SK-N-SH (cell line): ENCODE results near the gene RFX2. TPM values are rescaled to one million over a fixed set of nuclear protein-coding genes. Genes with fewer than 3 reads are reported as not detected.

Experiments
- CTCF ChIA-PET: fragments of 300-600, 350-600 bp; formaldehyde crosslinking; extraction: SDS; loops from one replicate; lab custom pipeline; 2021; lab: Yijun Ruan, JAX
- POLR2A ChIA-PET: fragments of 350-600 bp; sonication (Branson Sonifier 250); formaldehyde crosslinking; extraction: SDS; loops from one replicate; lab custom pipeline; 2020; ENCODE audit warnings: antibody characterized with exemption, inconsistent platforms; lab: Yijun Ruan, JAX
- DNase-seq: peaks from one replicate; pipeline ENCODE4 v3.0.0; 2012
- H2AFZ ChIP-seq: fragments of 200-600 bp; sonication (generic); 2 replicates; pipeline ENCODE4 v1.8.1; 2016; ENCODE audit warnings: antibody characterized with exemption, mild to moderate bottlenecking, low read depth
- H3F3A ChIP-seq: fragments of 200-600 bp; sonication (generic); replicated peaks from 2 replicates; pipeline ENCODE3; 2016; ENCODE audit warnings: antibody characterized with exemption, mild to moderate bottlenecking; ENCODE audit not compliant: insufficient read depth
- H3K27ac ChIP-seq, 2 experiments: fragments of 200-500 bp in 1 of 2; fragments of 200-600 bp in 1 of 2; sonication (Bioruptor generic) in 1 of 2; sonication (generic), shearing (Covaris generic) in 1 of 2; 2 replicates each; pipeline versions ENCODE4 v1.5.1 to v1.6.1; 2014 to 2016; ENCODE audit warnings: low read depth in 2 of 2, inconsistent platforms in 1 of 2, low read length in 1 of 2, mild to moderate bottlenecking in 1 of 2, mixed read lengths in 1 of 2
- H3K27me3 ChIP-seq: fragments of 200-600 bp; sonication (generic), shearing (Covaris generic); 2 replicates; pipeline ENCODE4 v1.6.1; 2016; ENCODE audit warnings: mixed run types; ENCODE audit not compliant: insufficient read depth
- H3K36me3 ChIP-seq, 2 experiments: fragments of 200-500 bp in 1 of 2; fragments of 200-600 bp in 1 of 2; sonication (Bioruptor generic) in 1 of 2; sonication (generic) in 1 of 2; replicated peaks in 1 of 2; 2 replicates each; pipeline versions ENCODE3 to v1.5.1; 2014 to 2016; ENCODE audit warnings: low read length in 1 of 2, mild to moderate bottlenecking in 1 of 2; ENCODE audit not compliant: insufficient read depth in 2 of 2, control insufficient read depth in 1 of 2
- H3K4me1 ChIP-seq, 2 experiments: fragments of 200-500 bp in 1 of 2; fragments of 200-600 bp in 1 of 2; sonication (Bioruptor generic) in 1 of 2; sonication (generic), shearing (Covaris generic) in 1 of 2; 2 replicates each; pipeline versions ENCODE4 v1.5.1 to v1.6.1; 2014 to 2016; ENCODE audit warnings: low read depth in 1 of 2, low read length in 1 of 2, mixed run types in 1 of 2; ENCODE audit not compliant: insufficient read depth in 2 of 2, control insufficient read depth in 1 of 2
- H3K4me2 ChIP-seq: fragments of 200-600 bp; sonication (generic), shearing (Covaris generic); 2 replicates; pipeline ENCODE4 v1.6.1; 2017; ENCODE audit warnings: mixed run types
- H3K4me3 ChIP-seq, 2 experiments: fragments of 200-500 bp in 1 of 2; fragments of 200-600 bp in 1 of 2; sonication (Bioruptor generic) in 1 of 2; sonication (generic), shearing (Covaris generic) in 1 of 2; 2 replicates each; pipeline versions ENCODE4 v1.5.1 to v1.8.1; 2014 to 2016; ENCODE audit warnings: low read depth in 2 of 2, inconsistent platforms in 1 of 2, low read length in 1 of 2, mild to moderate bottlenecking in 1 of 2, mixed read lengths in 1 of 2, moderate library complexity in 1 of 2
- H3K79me2 ChIP-seq: fragments of 200-600 bp; sonication (generic); 2 replicates; pipeline ENCODE4 v1.8.1; 2017; ENCODE audit warnings: mild to moderate bottlenecking; ENCODE audit not compliant: insufficient read depth
- H3K9ac ChIP-seq: fragments of 200-600 bp; sonication (generic); 2 replicates; pipeline ENCODE4 v1.6.1; 2017; ENCODE audit warnings: mixed run types
- H3K9me2 ChIP-seq: fragments of 200-600 bp; sonication (generic); 2 replicates; pipeline ENCODE4 v1.6.1; 2017; ENCODE audit warnings: mixed run types
- H3K9me3 ChIP-seq: fragments of 200-600 bp; sonication (generic); 2 replicates; pipeline ENCODE4 v1.6.1; 2017; ENCODE audit warnings: mixed run types, mild to moderate bottlenecking, moderate library complexity
- H4K20me1 ChIP-seq: fragments of 200-600 bp; sonication (generic); 2 replicates; pipeline ENCODE4 v1.6.1; 2017; ENCODE audit warnings: mild to moderate bottlenecking, mixed run types; ENCODE audit not compliant: insufficient read depth
- CHD2 ChIP-seq: fragments of 150-350 bp; IDR thresholded peaks from 2 replicates; pipeline ENCODE4 v1.6.1; 2018; ENCODE audit warnings: low read length; ENCODE audit not compliant: partially characterized antibody
- EZH2phosphoT487 ChIP-seq: fragments of 200-600 bp; sonication (generic); IDR thresholded peaks from 2 replicates; pipeline ENCODE4 v1.6.1; 2017; ENCODE audit warnings: low read depth, mixed run types, mild to moderate bottlenecking, antibody characterized with exemption, moderate library complexity, borderline replicate concordance
- FOSL2 ChIP-seq: IDR thresholded peaks from 2 replicates; pipeline ENCODE4 v1.4.0; 2012; ENCODE audit warnings: low read depth, mild to moderate bottlenecking, moderate library complexity, borderline replicate concordance
- FOXJ3 ChIP-seq: sonication (generic); formaldehyde crosslinking; IDR thresholded peaks from 2 replicates; pipeline ENCODE4 v1.5.1; 2020; ENCODE audit warnings: mild to moderate bottlenecking, missing genetic modification reagents
- GATA2 ChIP-seq: sonication (generic); formaldehyde crosslinking; IDR thresholded peaks from 2 replicates; pipeline ENCODE4 v1.5.0; 2020; ENCODE audit warnings: mild to moderate bottlenecking, missing genetic modification reagents
- JUND ChIP-seq: IDR thresholded peaks from 2 replicates; pipeline ENCODE4 v1.4.0; 2012
- NRF1 ChIP-seq: IDR thresholded peaks from 2 replicates; pipeline ENCODE4 v1.6.1; 2012; ENCODE audit warnings: low read depth, mild to moderate bottlenecking, low read length
- PBX3 ChIP-seq: IDR thresholded peaks from 2 replicates; pipeline ENCODE4; 2012
- POLR2AphosphoS5 ChIP-seq: IDR thresholded peaks from 2 replicates; pipeline ENCODE4 v1.6.1; 2012; ENCODE audit warnings: low read depth, low read length
- RAD21 ChIP-seq: IDR thresholded peaks from 2 replicates; pipeline ENCODE4 v1.6.1; 2012; ENCODE audit warnings: mild to moderate bottlenecking, low read length
- RCOR1 ChIP-seq: fragments of 150-350 bp; IDR thresholded peaks from 2 replicates; pipeline ENCODE4 v1.6.1; 2017; ENCODE audit warnings: antibody characterized with exemption, low read length
- RFX5 ChIP-seq: IDR thresholded peaks from 2 replicates; pipeline ENCODE4 v1.6.1; 2012; ENCODE audit warnings: mild to moderate bottlenecking, improper control_type of control experiment, low read length
- SIN3A ChIP-seq: IDR thresholded peaks from 2 replicates; pipeline ENCODE4 v1.6.1; 2012; ENCODE audit warnings: low read depth, mild to moderate bottlenecking, low read length, moderate library complexity, borderline replicate concordance
- SMC3 ChIP-seq: IDR thresholded peaks from 2 replicates; pipeline ENCODE4 v1.6.1; 2012; ENCODE audit warnings: low read depth, low read length, improper control_type of control experiment
- TAF1 ChIP-seq: IDR thresholded peaks from 2 replicates; pipeline ENCODE4 v1.6.1; 2012; ENCODE audit warnings: low read depth, mild to moderate bottlenecking, low read length, moderate library complexity, borderline replicate concordance
- USF1 ChIP-seq: IDR thresholded peaks from 2 replicates; pipeline ENCODE4 v1.4.0; 2012; ENCODE audit warnings: low read depth, borderline replicate concordance
- YY1 ChIP-seq: IDR thresholded peaks from 2 replicates; pipeline ENCODE4 v1.4.0; 2012; ENCODE audit warnings: low read depth, mild to moderate bottlenecking
- polyA plus RNA-seq, 3 experiments: library from polyadenylated mRNA; depleted of rRNA; stranded (reverse); fragments of >200 nt; gene quantifications; 2 replicates each; pipeline ENCODE4 v1.2.3, GENCODE V29; 2012
- TF ChIP-seq, protein P1 (sequence below): fragments of 150-350 bp; IDR thresholded peaks from 2 replicates; pipeline ENCODE4 v1.6.1; 2016; ENCODE audit warnings: mild to moderate bottlenecking, low read depth, low read length

RFX2 gene
- polyA plus RNA-seq, 1 of the 3 experiments (the other 2 are of a cell fraction) = 12.6 TPM

GRCh38 chr19:6117534-6117933, 7.2 kb upstream of the RFX2 start:
- ChIA-PET POLR2A (no interaction called here), CTCF (interaction anchor here (1.2 to 10.3 kb wide), 4 partner anchors 9 to 130 kb away, joined by 3 to 65 read pairs (median 26); no protein-coding TSS in a partner anchor)
- Histone ChIP-seq H3K9me2 (no peaks in the 10 kb centered on the region), H3K4me1 (no peaks in the 10 kb centered on the region), H3F3A (no peaks in the 10 kb centered on the region), H3K9me3 (no peaks in the 10 kb centered on the region), H3K27ac (no peak overlapping the region), H3K4me2 (no peak overlapping the region), H3K4me3 (no peak overlapping the region), H2AFZ (no peak overlapping the region), H3K27me3 (no peaks in the 10 kb centered on the region), H4K20me1 (no peaks in the 10 kb centered on the region), H3K79me2 (no peaks in the 10 kb centered on the region), H3K36me3 (no peaks in the 10 kb centered on the region)
- DNase-seq = no peak
- no peak for TF ChIP-seq RFX5
- TF ChIP-seq FOXJ3 (CRISPR knock-in tag) = no peak
- no peak for TF ChIP-seq YY1
- no peak for TF ChIP-seq EZH2phosphoT487
- TF ChIP-seq RAD21 = no peak
- no peak for TF ChIP-seq TAF1
- TF ChIP-seq FOSL2 = no peak
- no peak for TF ChIP-seq JUND
- no peak for TF ChIP-seq SIN3A
- TF ChIP-seq, protein P1, sequence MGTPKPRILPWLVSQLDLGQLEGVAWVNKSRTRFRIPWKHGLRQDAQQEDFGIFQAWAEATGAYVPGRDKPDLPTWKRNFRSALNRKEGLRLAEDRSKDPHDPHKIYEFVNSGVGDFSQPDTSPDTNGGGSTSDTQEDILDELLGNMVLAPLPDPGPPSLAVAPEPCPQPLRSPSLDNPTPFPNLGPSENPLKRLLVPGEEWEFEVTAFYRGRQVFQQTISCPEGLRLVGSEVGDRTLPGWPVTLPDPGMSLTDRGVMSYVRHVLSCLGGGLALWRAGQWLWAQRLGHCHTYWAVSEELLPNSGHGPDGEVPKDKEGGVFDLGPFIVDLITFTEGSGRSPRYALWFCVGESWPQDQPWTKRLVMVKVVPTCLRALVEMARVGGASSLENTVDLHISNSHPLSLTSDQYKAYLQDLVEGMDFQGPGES = no peak
- TF ChIP-seq RCOR1 = no peak
- no peak for TF ChIP-seq POLR2AphosphoS5
- TF ChIP-seq GATA2 (CRISPR knock-in tag) = no peak
- TF ChIP-seq SMC3 = no peak
- TF ChIP-seq NRF1 = no peak
- TF ChIP-seq PBX3 = no peak
- TF ChIP-seq CHD2 = no peak
- TF ChIP-seq USF1 = no peak
- TF ChIP-seq, all 33 proteins: peak for 0
- no peak overlapping the region for H3K9ac ChIP-seq
